ENCODE measurements around the gene KCNH1.

KCNH1 gene

GRCh38 chr1:210757677-210758076 lies 376.3 kb downstream of the KCNH1 start:
- H3K27ac ChIP-seq (ENCODE audit: low read depth, low read length), result no peak overlapping the region
- no peaks in the 10 kb centered on the region for H3K79me2 ChIP-seq (ENCODE audit: control insufficient read depth, insufficient read depth, low read length)
- no peak overlapping the region for H2BK5ac ChIP-seq (ENCODE audit: low read length)
- H4K8ac ChIP-seq (ENCODE audit: low read depth, low read length), result no peak overlapping the region
- H3K18ac ChIP-seq (ENCODE audit: low read length), result no peak overlapping the region
- no peak overlapping the region for H4K5ac ChIP-seq (ENCODE audit: low read length)
- no peaks in the 10 kb centered on the region for H3K36me3 ChIP-seq (ENCODE audit: control insufficient read depth, insufficient read depth, low read length)
- H2BK120ac ChIP-seq (ENCODE audit: low read depth, low read length), result no peak overlapping the region
- WGBS (ENCODE audit: extremely low coverage, insufficient coverage, low lambda C conversion rate), result no CpG with 5 or more reads among the region's 1 CpG
- H3K4ac ChIP-seq (ENCODE audit: low read depth, low read length), result no peak overlapping the region
- no peak overlapping the region for H2BK15ac ChIP-seq (replicated peaks; ENCODE audit: low read depth)
- H3K4me3 ChIP-seq (ENCODE audit: low read length), result no peak overlapping the region
- H3K4me2 ChIP-seq (ENCODE audit: low read length), result no peak overlapping the region
- DNase-seq, result peak; percentile 64
- no peak overlapping the region for H2AK5ac ChIP-seq (ENCODE audit: low read length)
- no peak overlapping the region for H3K23ac ChIP-seq (ENCODE audit: low read length)
- no peak overlapping the region for H3K9ac ChIP-seq (ENCODE audit: low read length)
- no peaks in the 10 kb centered on the region for H3K27me3 ChIP-seq (ENCODE audit: insufficient read depth, low read length, poor library complexity)
- no peak overlapping the region for H3K56ac ChIP-seq (ENCODE audit: low read length)
- H3K4me1 ChIP-seq (ENCODE audit: control insufficient read depth, low read depth, low read length), result peaks cover 3% of the 10 kb centered on the region
- H3K79me1 ChIP-seq (ENCODE audit: low read length), result no peaks in the 10 kb centered on the region

DNA sequence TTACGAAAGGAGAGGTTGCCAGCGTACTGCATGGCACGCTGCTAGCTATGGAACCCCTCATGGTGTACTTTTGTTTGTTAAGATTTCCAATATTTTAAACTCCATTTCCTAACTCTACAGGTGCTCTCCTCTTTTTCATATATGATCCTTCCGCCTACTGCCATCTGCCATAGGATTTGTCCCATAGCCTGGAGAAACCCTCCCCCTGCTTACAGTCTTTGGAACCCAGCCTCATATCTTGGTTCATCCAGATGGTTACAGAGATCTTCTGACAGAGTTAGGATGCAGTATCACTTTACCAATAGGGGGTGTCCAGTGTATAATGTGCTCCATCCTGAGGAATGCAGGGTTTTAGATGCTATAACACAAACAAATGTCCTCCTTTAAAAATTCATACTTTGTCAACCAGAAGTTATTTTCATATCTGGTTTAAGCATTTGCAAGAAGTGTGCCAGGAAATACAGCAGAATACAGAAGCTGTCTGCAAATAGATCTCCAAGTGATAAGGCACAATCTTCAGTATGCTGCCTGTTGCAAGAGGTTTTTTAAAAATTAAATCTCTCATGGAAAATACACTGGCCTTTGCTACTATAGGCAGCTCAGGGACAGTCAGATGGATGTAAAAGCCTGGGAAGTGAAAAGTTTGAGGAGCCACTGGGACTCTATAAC lies 377.8 kb downstream of the KCNH1 start:
- no peak overlapping the region for H2BK5ac ChIP-seq (ENCODE audit: low read length)
- H3K23ac ChIP-seq (ENCODE audit: low read length), result no peak overlapping the region
- H3K27me3 ChIP-seq (ENCODE audit: insufficient read depth, low read length, poor library complexity), result no peaks in the 10 kb centered on the region
- H2BK15ac ChIP-seq (replicated peaks; ENCODE audit: low read depth), result no peak overlapping the region
- H3K79me1 ChIP-seq (ENCODE audit: low read length), result no peaks in the 10 kb centered on the region
- no peak overlapping the region for H2AK5ac ChIP-seq (ENCODE audit: low read length)
- no peak overlapping the region for H4K8ac ChIP-seq (ENCODE audit: low read depth, low read length)
- H3K36me3 ChIP-seq (ENCODE audit: control insufficient read depth, insufficient read depth, low read length), result no peaks in the 10 kb centered on the region
- H3K56ac ChIP-seq (ENCODE audit: low read length), result no peak overlapping the region
- H3K9ac ChIP-seq (ENCODE audit: low read length), result no peak overlapping the region
- no peak overlapping the region for H4K5ac ChIP-seq (ENCODE audit: low read length)
- H3K4me3 ChIP-seq (ENCODE audit: low read length), result no peak overlapping the region
- H3K27ac ChIP-seq (ENCODE audit: low read depth, low read length), result no peak overlapping the region
- H3K18ac ChIP-seq (ENCODE audit: low read length), result no peak overlapping the region
- no CpG with 5 or more reads among the region's 4 CpGs for WGBS (ENCODE audit: extremely low coverage, insufficient coverage, low lambda C conversion rate)
- no peaks in the 10 kb centered on the region for H3K79me2 ChIP-seq (ENCODE audit: control insufficient read depth, insufficient read depth, low read length)
- no peak overlapping the region for H3K4ac ChIP-seq (ENCODE audit: low read depth, low read length)
- peaks cover 3% of the 10 kb centered on the region for H3K4me1 ChIP-seq (ENCODE audit: control insufficient read depth, low read depth, low read length)
- no peak for DNase-seq
- no peak overlapping the region for H3K4me2 ChIP-seq (ENCODE audit: low read length)
- H2BK120ac ChIP-seq (ENCODE audit: low read depth, low read length), result no peak overlapping the region

DNA sequence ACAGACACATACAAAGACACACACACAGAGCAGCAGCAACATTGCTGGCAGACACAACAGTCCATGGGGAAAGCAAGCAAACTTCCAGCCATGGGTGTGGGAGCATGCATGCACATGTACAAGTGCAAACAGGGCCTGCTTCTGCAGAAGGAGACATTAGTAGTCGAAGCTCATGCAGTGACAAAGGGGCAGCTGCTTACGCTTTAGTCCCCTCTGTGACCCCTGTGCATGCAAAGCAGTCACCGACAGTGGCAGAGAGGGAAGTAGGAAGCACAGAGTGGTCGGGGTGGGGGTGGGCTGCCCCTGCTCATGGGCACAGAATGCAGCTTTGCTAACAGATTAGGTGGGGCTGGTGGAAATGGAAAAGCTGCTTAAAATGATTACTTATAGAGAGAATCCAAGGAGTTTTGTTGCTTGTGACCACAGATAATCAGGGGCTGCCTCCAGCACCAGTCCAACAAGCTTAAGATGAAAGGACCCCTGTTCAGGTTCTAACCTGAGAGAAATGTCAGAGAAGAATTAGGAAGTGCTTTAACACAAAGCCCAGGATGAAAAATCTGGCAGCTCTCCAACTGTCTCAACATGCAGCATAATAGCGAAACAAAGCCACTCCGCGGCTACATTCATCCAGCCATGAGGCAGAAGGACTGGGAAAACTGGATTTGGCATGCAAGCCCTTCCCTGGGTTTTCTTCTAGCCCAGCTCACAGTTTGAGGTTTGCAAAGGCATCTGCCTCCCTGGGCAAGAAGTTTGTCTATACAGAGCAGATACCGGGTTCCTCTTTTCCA lies 378.9 kb downstream of the KCNH1 start:
- WGBS (ENCODE audit: extremely low coverage, insufficient coverage, low lambda C conversion rate), result no CpG with 5 or more reads among the region's 8 CpGs
- H2BK15ac ChIP-seq (replicated peaks; ENCODE audit: low read depth), result no peak overlapping the region
- no peak for DNase-seq

DNA sequence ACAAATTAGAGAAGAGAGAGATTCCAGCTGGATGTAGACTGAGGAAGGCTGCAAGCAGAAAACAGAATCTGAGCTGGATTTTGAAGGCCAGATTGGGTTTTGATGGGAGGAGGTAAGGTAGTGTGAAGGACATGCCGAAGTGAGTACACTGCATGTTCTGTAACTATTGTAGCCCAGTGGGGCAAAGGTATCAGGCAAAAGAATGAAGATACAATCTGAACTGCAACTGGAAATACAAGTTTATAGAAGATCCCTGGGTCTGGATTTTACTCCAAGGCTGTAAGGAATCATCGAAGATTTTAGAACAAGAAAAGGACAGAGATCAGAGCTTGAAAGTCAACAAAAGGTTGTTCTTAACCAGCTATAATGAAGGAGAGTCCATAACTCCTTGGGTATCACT lies 382.0 kb downstream of the KCNH1 start:
- H3K4me1 ChIP-seq (ENCODE audit: control insufficient read depth, low read depth, low read length), result no peaks in the 10 kb centered on the region
- no peaks in the 10 kb centered on the region for H3K79me1 ChIP-seq (ENCODE audit: low read length)
- H4K5ac ChIP-seq (ENCODE audit: low read length), result no peak overlapping the region
- H3K23ac ChIP-seq (ENCODE audit: low read length), result no peak overlapping the region
- no peak overlapping the region for H2BK120ac ChIP-seq (ENCODE audit: low read depth, low read length)
- no peaks in the 10 kb centered on the region for H3K27me3 ChIP-seq (ENCODE audit: insufficient read depth, low read length, poor library complexity)
- no peak overlapping the region for H3K4me2 ChIP-seq (ENCODE audit: low read length)
- no peak for DNase-seq
- WGBS (ENCODE audit: extremely low coverage, insufficient coverage, low lambda C conversion rate), result no CpG with 5 or more reads among the region's 2 CpGs
- H3K79me2 ChIP-seq (ENCODE audit: control insufficient read depth, insufficient read depth, low read length), result no peaks in the 10 kb centered on the region
- no peak overlapping the region for H2BK15ac ChIP-seq (replicated peaks; ENCODE audit: low read depth)
- H2BK5ac ChIP-seq (ENCODE audit: low read length), result no peak overlapping the region
- no peak overlapping the region for H4K8ac ChIP-seq (ENCODE audit: low read depth, low read length)
- no peak overlapping the region for H3K9ac ChIP-seq (ENCODE audit: low read length)
- H3K4ac ChIP-seq (ENCODE audit: low read depth, low read length), result no peak overlapping the region
- H2AK5ac ChIP-seq (ENCODE audit: low read length), result no peak overlapping the region
- no peak overlapping the region for H3K4me3 ChIP-seq (ENCODE audit: low read length)
- H3K18ac ChIP-seq (ENCODE audit: low read length), result no peak overlapping the region
- H3K27ac ChIP-seq (ENCODE audit: low read depth, low read length), result no peak overlapping the region
- no peaks in the 10 kb centered on the region for H3K36me3 ChIP-seq (ENCODE audit: control insufficient read depth, insufficient read depth, low read length)
- no peak overlapping the region for H3K56ac ChIP-seq (ENCODE audit: low read length)

More for the DNA sequence above, 378.9 kb downstream of the KCNH1 start:
- no peaks in the 10 kb centered on the region for H3K79me2 ChIP-seq (ENCODE audit: control insufficient read depth, insufficient read depth, low read length)
- H4K5ac ChIP-seq (ENCODE audit: low read length), result no peak overlapping the region
- H3K9ac ChIP-seq (ENCODE audit: low read length), result no peak overlapping the region
- no peak overlapping the region for H3K4me2 ChIP-seq (ENCODE audit: low read length)
- no peaks in the 10 kb centered on the region for H3K79me1 ChIP-seq (ENCODE audit: low read length)
- H3K4me1 ChIP-seq (ENCODE audit: control insufficient read depth, low read depth, low read length), result peaks cover 3% of the 10 kb centered on the region
- no peaks in the 10 kb centered on the region for H3K36me3 ChIP-seq (ENCODE audit: control insufficient read depth, insufficient read depth, low read length)
- H3K27me3 ChIP-seq (ENCODE audit: insufficient read depth, low read length, poor library complexity), result no peaks in the 10 kb centered on the region
- H3K4ac ChIP-seq (ENCODE audit: low read depth, low read length), result no peak overlapping the region
- no peak overlapping the region for H2AK5ac ChIP-seq (ENCODE audit: low read length)
- no peak overlapping the region for H2BK120ac ChIP-seq (ENCODE audit: low read depth, low read length)
- no peak overlapping the region for H3K4me3 ChIP-seq (ENCODE audit: low read length)
- H3K18ac ChIP-seq (ENCODE audit: low read length), result no peak overlapping the region
- H3K56ac ChIP-seq (ENCODE audit: low read length), result no peak overlapping the region
- no peak overlapping the region for H2BK5ac ChIP-seq (ENCODE audit: low read length)
- H4K8ac ChIP-seq (ENCODE audit: low read depth, low read length), result no peak overlapping the region
- H3K27ac ChIP-seq (ENCODE audit: low read depth, low read length), result no peak overlapping the region
- no peak overlapping the region for H3K23ac ChIP-seq (ENCODE audit: low read length)

- Histone ChIP-seq H2BK120ac (ENCODE audit: low read depth, low read length) (no peak overlapping the region), H3K27ac (ENCODE audit: low read depth, low read length) (no peak overlapping the region), H3K18ac (ENCODE audit: low read length) (no peak overlapping the region), H3K9ac (ENCODE audit: low read length) (no peak overlapping the region), H2BK15ac (replicated peaks; ENCODE audit: low read depth) (no peak overlapping the region), H3K4me3 (ENCODE audit: low read length) (no peak overlapping the region), H3K4me1 (ENCODE audit: control insufficient read depth, low read depth, low read length) (no peaks in the 10 kb centered on the region), H2BK5ac (ENCODE audit: low read length) (no peak overlapping the region), H4K5ac (ENCODE audit: low read length) (no peak overlapping the region), H3K4me2 (ENCODE audit: low read length) (no peak overlapping the region), H3K4ac (ENCODE audit: low read depth, low read length) (no peak overlapping the region), H3K79me1 (ENCODE audit: low read length) (no peaks in the 10 kb centered on the region), H3K56ac (ENCODE audit: low read length) (no peak overlapping the region), H3K27me3 (ENCODE audit: insufficient read depth, low read length, poor library complexity) (no peaks in the 10 kb centered on the region), H3K23ac (ENCODE audit: low read length) (no peak overlapping the region), H2AK5ac (ENCODE audit: low read length) (no peak overlapping the region), H4K8ac (ENCODE audit: low read depth, low read length) (no peak overlapping the region), H3K36me3 (ENCODE audit: control insufficient read depth, insufficient read depth, low read length) (no peaks in the 10 kb centered on the region), H3K79me2 (ENCODE audit: control insufficient read depth, insufficient read depth, low read length) (no peaks in the 10 kb centered on the region)
- no peak for DNase-seq
- WGBS (ENCODE audit: extremely low coverage, insufficient coverage, low lambda C conversion rate), result no CpG with 5 or more reads among the region's 1 CpG
Observed at GRCh38 chr1:210750468-210750867, 383.5 kb downstream of the KCNH1 start.

Data from mesendoderm (in vitro differentiated cells).